Small intestine (tissue), 7 donors: ENCODE measurements around the gene RAB7A. TPM values are rescaled to one million over a fixed set of nuclear protein-coding genes. Genes with fewer than 3 reads are reported as not detected.
"Not testable (repeated sequence)": the region's sequence is repeated elsewhere in the genome, so short reads cannot be mapped to it uniquely, and the experiment has no call there.

Experiments
- DNase-seq, 2 donors: peaks; one replicate each; pipeline versions ENCODE4 v3.0.0 to v3.0.0-alpha.2; 2013
- FAIRE-seq: peaks from 2 replicates; lab custom pipeline; 2012; peaks lifted over from hg19 to GRCh38; lab: Jason Lieb, UNC
- H3K27ac ChIP-seq, 3 donors: one replicate each; pipeline ENCODE4 v1.5.1; 2013; ENCODE audit warnings: low read length in 2 of 3, mild to moderate bottlenecking in 2 of 3, control low read depth in 1 of 3, inconsistent platforms in 1 of 3, low read depth in 1 of 3, moderate library complexity in 1 of 3
- H3K27me3 ChIP-seq, 3 donors: one replicate each; pipeline ENCODE4 v1.6.1; 2013; ENCODE audit warnings: low read length in 3 of 3, inconsistent platforms in 1 of 3; ENCODE audit not compliant: control insufficient read depth in 3 of 3, insufficient read depth in 3 of 3
- H3K36me3 ChIP-seq, 3 donors: one replicate each; pipeline ENCODE4 v1.6.1; 2013; ENCODE audit warnings: low read length in 3 of 3, inconsistent platforms in 1 of 3, low read depth in 1 of 3, mild to moderate bottlenecking in 1 of 3, moderate library complexity in 1 of 3; ENCODE audit not compliant: control insufficient read depth in 3 of 3, insufficient read depth in 2 of 3
- H3K4me1 ChIP-seq, 3 donors: one replicate each; pipeline ENCODE4 v1.6.1; 2013; ENCODE audit warnings: low read length in 2 of 3, inconsistent platforms in 1 of 3, low read depth in 1 of 3, mild to moderate bottlenecking in 1 of 3, moderate library complexity in 1 of 3; ENCODE audit not compliant: control insufficient read depth in 3 of 3, insufficient read depth in 2 of 3
- H3K4me3 ChIP-seq, 3 donors: one replicate each; pipeline ENCODE4 v1.5.1; 2013; ENCODE audit warnings: low read length in 3 of 3, control low read depth in 1 of 3, inconsistent platforms in 1 of 3, low read depth in 1 of 3, mild to moderate bottlenecking in 1 of 3, moderate library complexity in 1 of 3
- H3K9me3 ChIP-seq, 2 donors: one replicate each; pipeline ENCODE4 v1.6.1; 2013; ENCODE audit warnings: low read depth in 1 of 2, low read length in 1 of 2; ENCODE audit not compliant: control insufficient read depth in 2 of 2, insufficient read depth in 1 of 2
- WGBS, 3 donors: extraction: QIAGEN DNeasy Blood & Tissue Kit; methylation state at CpG; one replicate each; pipeline ENCODE4 v1.1.7; 2013; 5-methylcytosine and 5-hydroxymethylcytosine counted together
- polyA plus RNA-seq, 4 donors: library from polyadenylated mRNA; stranded (reverse) in 3 of 4; unstranded in 1 of 4; fragments of 200-250 nt in 3 of 4; fragments of 120-200 nt in 1 of 4; gene quantifications; one replicate each; pipeline versions ENCODE4 v1.2.1 to v1.2.3, GENCODE V29; 2013
- donor health status: healthy with polysubstance abuse.
- donor health status: control.
- donor health status: control.
- donor health status: Bipolar disorder and iron deficiency.
- donor health status: healthy.

Gene RAB7A
- polyA plus RNA-seq, 4 donors = 141 to 212 (median 165) TPM

GRCh38 chr3:128706086-128706615, 19.8 kb upstream of the RAB7A start:
- Histone ChIP-seq H3K4me1 (no peaks in the 10 kb centered on the region), H3K4me3 (no peak overlapping the region), H3K9me3 (no peaks in the 10 kb centered on the region), H3K36me3 (no peaks in the 10 kb centered on the region), H3K27me3 (no peaks in the 10 kb centered on the region), H3K27ac (no peak overlapping the region)
- FAIRE-seq (no peak), DNase-seq (no peak)
- WGBS, 3 donors = 75 to 91% (median 83%) methylated on average over 7 of the region's 7 CpGs

- WGBS, 3 donors = 36 to 59% (median 36%) methylated on average over 2 of the region's 2 CpGs
Observed at GRCh38 chr3:128707928-128708494, 18.0 kb upstream of the RAB7A start.

GRCh38 chr3:128709038-128709437, 16.9 kb upstream of the RAB7A start:
- no peaks in the 10 kb centered on the region for H3K27me3 ChIP-seq
- DNase-seq (no peak), FAIRE-seq (no peak)
- H3K4me3 ChIP-seq = no peak overlapping the region
- H3K4me1 ChIP-seq = no peaks in the 10 kb centered on the region
- H3K27ac ChIP-seq = no peak overlapping the region
- no peaks in the 10 kb centered on the region for H3K9me3 ChIP-seq
- H3K36me3 ChIP-seq = no peaks in the 10 kb centered on the region
- WGBS, 3 donors = 88 to 98% (median 93%) methylated on average over 4 of the region's 4 CpGs

More at GRCh38 chr3:128707928-128708494, 18.0 kb upstream of the RAB7A start:
- no peaks in the 10 kb centered on the region for H3K27me3 ChIP-seq
- FAIRE-seq = no peak
- no peaks in the 10 kb centered on the region for H3K36me3 ChIP-seq
- no peaks in the 10 kb centered on the region for H3K4me1 ChIP-seq
- DNase-seq = peak in 1 of 2 donors; percentile 19
- H3K9me3 ChIP-seq = no peaks in the 10 kb centered on the region
- no peak overlapping the region for H3K4me3 ChIP-seq
- H3K27ac ChIP-seq = no peak overlapping the region

GRCh38 chr3:128709506-128710210, 16.3 kb upstream of the RAB7A start:
- FAIRE-seq = no peak

GRCh38 chr3:128710816-128711433, 15.1 kb upstream of the RAB7A start:
- Histone ChIP-seq H3K27me3 (peaks cover 0 to 3% (median 0%) of the 10 kb centered on the region in 3 donors), H3K4me3 (no peak overlapping the region), H3K27ac (no peak overlapping the region), H3K4me1 (no peaks in the 10 kb centered on the region), H3K36me3 (no peaks in the 10 kb centered on the region), H3K9me3 (no peaks in the 10 kb centered on the region)
- FAIRE-seq = no peak
- DNase-seq = no peak
- 94 to 97% (median 95%) methylated on average over 7 of the region's 7 CpGs for WGBS, 3 donors

More at GRCh38 chr3:128709506-128710210, 16.3 kb upstream of the RAB7A start:
- H3K9me3 ChIP-seq = no peaks in the 10 kb centered on the region
- H3K4me1 ChIP-seq = no peaks in the 10 kb centered on the region
- no peaks in the 10 kb centered on the region for H3K27me3 ChIP-seq
- H3K4me3 ChIP-seq = no peak overlapping the region
- no peak overlapping the region for H3K27ac ChIP-seq
- WGBS, 3 donors = 57 to 70% (median 57%) methylated on average over 10 of the region's 10 CpGs
- no peaks in the 10 kb centered on the region for H3K36me3 ChIP-seq
- no peak for DNase-seq

DNA sequence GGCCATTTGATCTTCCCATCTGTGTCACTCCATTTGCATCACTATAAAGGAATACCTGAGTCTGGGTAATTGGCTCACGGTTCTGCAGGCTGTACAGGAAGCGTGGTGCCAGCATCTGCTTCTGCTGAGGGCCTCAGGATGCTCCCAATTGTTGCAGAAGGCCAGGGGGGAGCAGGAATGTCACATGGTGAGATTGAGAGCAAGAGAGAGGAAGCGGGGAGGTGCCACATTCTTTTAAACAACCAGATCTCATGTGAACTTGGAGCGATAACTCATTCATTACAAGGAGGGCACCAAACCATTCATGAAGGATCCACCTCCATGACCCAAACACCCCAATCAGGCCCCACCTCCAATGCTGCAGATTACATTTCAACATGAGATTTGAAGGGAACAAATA, 13.1 kb upstream of the RAB7A start:
- no peak overlapping the region for H3K27ac ChIP-seq
- H3K36me3 ChIP-seq = no peaks in the 10 kb centered on the region
- 82 to 89% (median 84%) methylated on average over 4 of the region's 4 CpGs for WGBS, 3 donors
- H3K4me3 ChIP-seq = no peak overlapping the region
- DNase-seq = no peak
- no peak for FAIRE-seq
- H3K27me3 ChIP-seq = peaks cover 0 to 3% (median 0%) of the 10 kb centered on the region in 3 donors
- H3K9me3 ChIP-seq = no peaks in the 10 kb centered on the region
- no peaks in the 10 kb centered on the region for H3K4me1 ChIP-seq

GRCh38 chr3:128714887-128715491, 11.0 kb upstream of the RAB7A start:
- no peak for DNase-seq
- Histone ChIP-seq H3K4me1 (no peaks in the 10 kb centered on the region), H3K27ac (no peak overlapping the region), H3K4me3 (no peak overlapping the region), H3K36me3 (no peaks in the 10 kb centered on the region), H3K9me3 (no peaks in the 10 kb centered on the region), H3K27me3 (peaks cover 0 to 7% (median 0%) of the 10 kb centered on the region in 3 donors)
- 61 to 84% (median 72%) methylated on average over 3 of the region's 3 CpGs for WGBS, 3 donors
- no peak for FAIRE-seq

DNA sequence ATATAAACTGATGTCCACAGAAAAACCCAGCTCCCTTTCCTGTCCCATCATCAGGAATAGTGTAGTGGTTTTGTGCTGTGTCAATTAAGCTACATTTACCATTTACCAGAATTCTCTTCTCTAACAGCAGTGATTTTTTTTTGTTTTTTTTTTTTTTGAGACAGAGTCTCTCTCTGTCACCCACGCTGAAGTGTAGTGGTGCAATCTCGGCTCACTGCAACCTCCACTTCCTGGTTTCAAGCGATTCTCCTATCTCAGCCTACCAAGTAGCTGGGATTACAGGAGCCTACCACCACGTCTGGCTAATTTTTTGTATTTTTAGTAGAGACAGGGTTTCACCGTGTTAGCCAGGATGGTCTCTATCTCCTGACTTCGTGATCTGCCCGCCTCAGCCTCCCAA, 7.1 kb upstream of the RAB7A start:
- DNase-seq, FAIRE-seq, H3K4me1 ChIP-seq, H3K9me3 ChIP-seq, H3K36me3 ChIP-seq, H3K4me3 ChIP-seq, H3K27ac ChIP-seq: not testable (repeated sequence)
- peaks cover 0 to 10% (median 0%) of the 10 kb centered on the region in 3 donors for H3K27me3 ChIP-seq
- WGBS, 3 donors = 55 to 70% (median 69%) methylated on average over 7 of the region's 7 CpGs
